HepG2 (cell line): ENCODE measurements around the gene IRF1. TPM values are rescaled to one million over a fixed set of nuclear protein-coding genes. Genes with fewer than 3 reads are reported as not detected.

ENCODE experiments used
- ATAC-seq: fragments of 200-7000 bp; cut with Tn5 transposase; 3 replicates; pipeline ENCODE4 v1.9.1; 2020; ENCODE audit warnings: mild to moderate bottlenecking, moderate library complexity
- BruUV-seq: library from RNA; stranded (reverse); fragments of 400-500 nt; replicated peaks from 2 replicates; lab custom pipeline; 2021; lab: Mats Ljungman, UMichigan
- CTCF ChIA-PET: fragments of 300-600 bp; formaldehyde crosslinking; extraction: SDS; loops from one replicate; lab custom pipeline; 2021; ENCODE audit warnings: low total read pairs, inconsistent platforms, low intra/inter-chr PET ratio; lab: Yijun Ruan, JAX
- POLR2A ChIA-PET: fragments of 350-600 bp; sonication (Branson Sonifier 250); formaldehyde crosslinking; loops from one replicate; lab custom pipeline; 2020; ENCODE audit warnings: antibody characterized with exemption, inconsistent platforms; lab: Yijun Ruan, JAX
- DNase-seq: peaks from one replicate; pipeline ENCODE4 v3.0.0-alpha.2; 2015; ENCODE audit warnings: low spot score
- FAIRE-seq: peaks from 3 replicates; lab custom pipeline; 2011; peaks lifted over from hg19 to GRCh38; lab: Jason Lieb, UNC
- H2AFZ ChIP-seq: one replicate; pipeline ENCODE4 v1.6.1; 2011; ENCODE audit warnings: low read length, inconsistent platforms
- H3K27ac ChIP-seq: fragments of 300-600 bp; 3 replicates; pipeline ENCODE4 v1.8.0; 2011; ENCODE audit warnings: mixed run types, mild to moderate bottlenecking, mixed read lengths, low read length, inconsistent platforms; ENCODE audit not compliant: insufficient read depth; ENCODE audit errors: extremely low read length
- H3K27me3 ChIP-seq, 2 experiments: fragments of 200-600 bp in 1 of 2; 2 replicates in 1 of 2; 3 replicates in 1 of 2; pipeline versions ENCODE4 v1.6.0 to v1.8.0; 2011; ENCODE audit warnings: low read length in 2 of 2, mild to moderate bottlenecking in 2 of 2, moderate library complexity in 2 of 2, inconsistent platforms in 1 of 2; ENCODE audit not compliant: insufficient read depth in 2 of 2, control insufficient read depth in 1 of 2
- H3K36me3 ChIP-seq, 2 experiments: fragments of 200-600 bp in 1 of 2; replicated peaks in 1 of 2; 2 replicates in 1 of 2; 3 replicates in 1 of 2; pipeline versions ENCODE4 v1.5.1 to v1.8.0; 2011; ENCODE audit warnings: low read length in 2 of 2, inconsistent platforms in 1 of 2; ENCODE audit not compliant: insufficient read depth in 2 of 2, control insufficient read depth in 1 of 2
- H3K4me1 ChIP-seq: 2 replicates; pipeline ENCODE4 v1.5.1; 2012; ENCODE audit warnings: low read length, inconsistent platforms; ENCODE audit not compliant: insufficient read depth
- H3K4me2 ChIP-seq: 2 replicates; pipeline ENCODE4 v1.6.0; 2011; ENCODE audit warnings: low read depth, low read length, inconsistent platforms
- H3K4me3 ChIP-seq, 3 experiments: fragments of 200-600 bp in 1 of 3; sonication (generic), shearing (Covaris generic) in 1 of 3; replicated peaks in 1 of 3; 2 replicates each; pipeline ENCODE4 v1.5.1; 2011 to 2016; ENCODE audit warnings: low read length in 3 of 3, inconsistent platforms in 2 of 3, low read depth in 2 of 3, mild to moderate bottlenecking in 2 of 3, control low read depth in 1 of 3, mixed read lengths in 1 of 3; ENCODE audit not compliant: insufficient read depth in 1 of 3
- H3K79me2 ChIP-seq: one replicate; pipeline ENCODE4 v1.6.1; 2011; ENCODE audit warnings: low read length, inconsistent platforms; ENCODE audit not compliant: insufficient read depth
- H3K9ac ChIP-seq: 2 replicates; pipeline ENCODE4 v1.6.0; 2011; ENCODE audit warnings: mild to moderate bottlenecking, low read depth, low read length, inconsistent platforms; ENCODE audit not compliant: insufficient read depth
- H3K9me3 ChIP-seq: 2 replicates; pipeline ENCODE4 v1.5.1; 2012; ENCODE audit warnings: mild to moderate bottlenecking, low read length
- H4K20me1 ChIP-seq: 2 replicates; pipeline ENCODE4 v1.6.0; 2011; ENCODE audit warnings: inconsistent platforms, mild to moderate bottlenecking, low read length, moderate library complexity; ENCODE audit not compliant: insufficient read depth
- CEBPG ChIP-seq: IDR thresholded peaks from 2 replicates; pipeline ENCODE4 v1.6.1; 2016
- GTF3A ChIP-seq: sonication (generic); formaldehyde crosslinking; conservative IDR thresholded peaks from 2 replicates; pipeline ENCODE4 v1.4.0; 2020; ENCODE audit warnings: mild to moderate bottlenecking, missing genetic modification reagents
- NCOR1 ChIP-seq: fragments of 200-600 bp; sonication (generic); IDR thresholded peaks from 2 replicates; pipeline ENCODE4 v1.7.0; 2017; ENCODE audit warnings: antibody characterized with exemption, low read length, borderline replicate concordance
- TEAD3 ChIP-seq: optimal IDR thresholded peaks from 2 replicates; pipeline ENCODE3; 2016; ENCODE audit warnings: borderline replicate concordance
- ZNF251 ChIP-seq: sonication (generic); formaldehyde crosslinking; IDR thresholded peaks from 2 replicates; pipeline ENCODE4 v1.9.0; 2021; ENCODE audit warnings: mild to moderate bottlenecking, missing genetic modification reagents
- ZNF34 ChIP-seq: sonication (generic); formaldehyde crosslinking; IDR thresholded peaks from 2 replicates; pipeline ENCODE4 v1.4.0; 2020; ENCODE audit warnings: mild to moderate bottlenecking, missing genetic modification reagents, borderline replicate concordance
- ZNF354B ChIP-seq: sonication (generic); formaldehyde crosslinking; IDR thresholded peaks from 2 replicates; pipeline ENCODE4 v1.8.0; 2022; ENCODE audit warnings: mild to moderate bottlenecking, missing genetic modification reagents
- ZNF891 ChIP-seq: sonication (generic); formaldehyde crosslinking; IDR thresholded peaks from 2 replicates; pipeline ENCODE4 v1.5.0; 2020; ENCODE audit warnings: mild to moderate bottlenecking, missing genetic modification reagents
- WGBS: methylation state at CpG from one replicate; pipeline ENCODE4 v1.1.6; 2017; ENCODE audit warnings: low lambda C conversion rate; 5-methylcytosine and 5-hydroxymethylcytosine counted together
- in situ Hi-C: cut with HindIII; loops from 2 replicates; pipeline ENCODE4 v1.10.0; 2017; ENCODE audit warnings: low pct_unique_long_range_greater_than_20kb; ENCODE audit not compliant: extremely low pct_ligation_motif_present
- intact Hi-C: fragments of 100-400 bp; cut with micrococcal nuclease; formaldehyde crosslinking; loops from one replicate; pipeline ENCODE4 v1.10.0; 2022; ENCODE audit not compliant: unreplicated experiment
- polyA plus RNA-seq, 8 experiments: library from polyadenylated mRNA; depleted of rRNA in 3 of 8; stranded (reverse) in 7 of 8; unstranded in 1 of 8; fragments of >200 nt; fragmentation: Illumina TruSeq in 4 of 8; extraction: Trizol in 4 of 8; gene quantifications; 2 replicates each; pipeline versions ENCODE4 v1.2.1 to v1.2.3, GENCODE V29; 2011 to 2016; ENCODE audit warnings: low read depth in 4 of 8, missing spikeins in 1 of 8, mixed read lengths in 1 of 8; ENCODE audit not compliant: insufficient read depth in 1 of 8
- total RNA-seq, 5 experiments: library from RNA; depleted of rRNA; stranded (reverse); fragments of >200 nt; fragmentation: Illumina TruSeq; extraction: Trizol; gene quantifications; 2 replicates each; pipeline ENCODE4 v1.2.3, GENCODE V29; 2016; ENCODE audit warnings: low read depth in 1 of 5

The IRF1 gene
- total and polyA plus RNA-seq, 2 of the 13 experiments (the other 11 are each of a cell fraction or from before 2014, with no cell fraction given), result 4.1 to 8.8 TPM

DNA sequence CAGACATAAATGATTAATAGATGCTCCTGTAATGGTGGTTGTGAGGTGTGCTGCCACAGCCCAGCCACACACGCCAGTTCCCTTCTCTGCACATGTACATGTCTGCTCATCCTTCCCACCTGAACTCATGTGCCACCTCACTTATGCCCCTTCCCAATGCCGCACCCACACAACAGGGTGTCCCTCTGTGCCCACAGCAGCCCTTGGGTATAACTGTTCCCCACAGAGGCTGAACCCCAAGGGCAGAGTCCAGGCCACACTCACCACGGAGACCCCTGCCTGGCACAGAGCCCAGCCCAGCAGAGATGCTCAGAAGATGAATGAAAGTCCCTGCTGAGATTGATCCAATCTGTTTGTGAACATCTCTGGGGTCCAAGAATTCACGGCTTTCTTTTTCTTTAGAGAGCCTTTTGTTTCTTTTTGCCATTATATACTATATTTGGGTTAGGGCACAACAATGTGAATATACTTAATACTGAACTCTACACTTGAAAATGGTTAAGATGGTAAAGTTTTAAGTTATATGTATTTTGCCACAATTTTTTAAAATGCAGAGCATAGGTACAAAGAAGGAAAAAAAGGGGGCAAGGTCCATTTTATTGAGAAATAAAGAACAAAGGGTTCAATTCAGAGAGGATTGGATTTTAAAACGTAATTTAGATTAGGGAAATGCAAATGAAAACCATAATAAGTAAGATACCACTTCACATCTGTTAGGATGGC is 29.6 kb downstream of the IRF1 start:
- CTCF ChIA-PET, result no interaction called here

DNA sequence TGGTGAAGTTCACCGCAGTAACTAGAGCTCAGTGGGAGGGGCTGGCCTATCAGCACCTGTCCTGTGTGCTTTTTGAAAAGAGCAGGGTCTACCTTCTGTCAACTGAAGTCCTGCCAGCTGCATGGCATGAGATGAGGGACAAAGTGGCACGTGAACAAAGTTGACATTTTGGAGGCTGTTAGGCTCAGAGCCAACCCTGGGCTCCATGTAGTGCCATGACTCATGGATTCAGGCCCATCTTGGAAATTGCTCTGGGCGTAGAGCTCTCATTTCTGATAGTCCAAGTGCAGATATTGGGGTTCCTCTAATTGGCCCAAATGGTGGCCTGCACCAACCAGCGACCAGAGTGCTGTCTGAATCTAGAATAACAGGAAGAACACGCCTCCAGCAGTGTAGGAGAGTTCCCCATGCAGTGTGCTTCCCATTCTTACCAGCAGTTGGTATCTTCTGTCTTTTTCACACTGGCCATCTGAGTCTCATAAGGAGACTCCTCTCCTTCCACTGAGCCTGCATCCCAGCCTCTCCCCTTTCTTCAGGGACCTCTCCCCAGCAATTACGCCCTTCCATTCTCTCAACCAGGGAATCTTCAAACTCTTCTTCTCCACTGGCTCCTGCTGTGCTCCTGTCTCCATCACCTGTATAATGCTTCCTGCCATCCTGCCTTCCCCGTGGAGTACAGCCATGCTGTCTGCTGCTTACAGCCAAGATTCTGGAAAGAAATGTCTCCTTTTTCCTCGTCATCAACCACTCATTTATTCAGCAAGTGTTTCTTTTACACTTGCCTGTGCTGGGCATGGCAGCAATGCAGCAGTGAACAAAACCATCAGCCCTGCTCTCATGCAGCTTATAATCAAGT is 30.4 kb downstream of the IRF1 start:
- H3K4me3 ChIP-seq, result no peak overlapping the region
- TF ChIP-seq ZNF251 (CRISPR knock-in tag) (no peak), ZNF891 (CRISPR knock-in tag) (no peak), ZNF354B (no peak), TEAD3 (peak; percentile 22), ZNF34 (CRISPR knock-in tag) (no peak), GTF3A (CRISPR knock-in tag) (no peak)
- TF ChIP-seq, all 625 proteins: peak for 1
- FAIRE-seq, result no peak
- peak; percentile 54 for ATAC-seq
- intact Hi-C loops, result loop anchor here (5.0 kb wide), 1 partner anchor 37 kb away; no protein-coding TSS in a partner anchor
- Histone ChIP-seq H3K4me1 (peaks cover 100% of the 10 kb centered on the region), H3K9ac (no peak overlapping the region), H3K27ac (no peak overlapping the region), H4K20me1 (no peaks in the 10 kb centered on the region), H2AFZ (no peak overlapping the region), H3K36me3 (no peaks in the 10 kb centered on the region), H3K4me2 (no peak overlapping the region), H3K79me2 (no peaks in the 10 kb centered on the region), H3K9me3 (no peaks in the 10 kb centered on the region), H3K27me3 (no peaks in the 10 kb centered on the region; a peak in 1 of 5 replicates)
- 86% methylated on average over 8 of the region's 8 CpGs for WGBS
- CTCF ChIA-PET, result no interaction called here
- in situ Hi-C loops, result no loop called here
- POLR2A ChIA-PET, result interaction anchor here (1.0 to 5.2 kb wide), 3 partner anchors 19 to 37 kb away, joined by 3 to 59 read pairs (median 31); partner anchors contain the start of gene IRF1
- no peak for DNase-seq
- no TSS peak for BruUV-seq

More for the DNA sequence above, 29.6 kb downstream of the IRF1 start:
- intact Hi-C loops, result loop anchor here (5.0 kb wide), 1 partner anchor 36 kb away; no protein-coding TSS in a partner anchor
- Histone ChIP-seq H2AFZ (no peak overlapping the region), H3K27ac (no peak overlapping the region), H3K4me2 (no peak overlapping the region), H3K27me3 (no peaks in the 10 kb centered on the region), H3K9me3 (no peaks in the 10 kb centered on the region), H3K36me3 (no peaks in the 10 kb centered on the region), H3K79me2 (no peaks in the 10 kb centered on the region), H3K9ac (no peak overlapping the region), H3K4me1 (peaks cover 100% of the 10 kb centered on the region), H4K20me1 (no peaks in the 10 kb centered on the region), H3K4me3 (no peak overlapping the region)
- WGBS, result 45% methylated on average over 5 of the region's 5 CpGs
- POLR2A ChIA-PET, result no interaction called here
- in situ Hi-C loops, result no loop called here
- no TSS peak for BruUV-seq
- DNase-seq (no peak), FAIRE-seq (no peak), ATAC-seq (no peak)
- TF ChIP-seq CEBPG (CRISPR knock-in tag) (no peak), NCOR1 (peak; percentile 34; the same call in 1 of the 2 replicates)
- TF ChIP-seq, all 625 proteins: peak for 1
